GM23338 (cell line): Measurements from ENCODE around the gene CLIC5. TPM values are rescaled to one million over a fixed set of nuclear protein-coding genes. Genes with fewer than 3 reads are reported as not detected.

ENCODE experiments used
- ATAC-seq: fragments of 200-7000 bp; cut with Tn5 transposase; 3 replicates; pipeline ENCODE4 v1.9.1; 2020
- DNase-seq: peaks from one replicate; pipeline ENCODE4 v3.0.0-alpha.2; 2015; ENCODE audit warnings: low spot score
- H2AFZ ChIP-seq: fragments of 200-600 bp; sonication (generic); 2 replicates; pipeline ENCODE4 v1.8.0; 2016; ENCODE audit warnings: antibody characterized with exemption, mild to moderate bottlenecking, moderate library complexity
- H3F3A ChIP-seq: fragments of 200-600 bp; sonication (generic); replicated peaks from 2 replicates; pipeline ENCODE4 v1.8.0; 2017; ENCODE audit warnings: antibody characterized with exemption, mixed run types, low read depth
- H3K27ac ChIP-seq: fragments of 200-600 bp; sonication (generic); 2 replicates; pipeline ENCODE4 v1.6.1; 2016; ENCODE audit warnings: low read depth
- H3K27me3 ChIP-seq: fragments of 200-600 bp; sonication (generic); 2 replicates; pipeline ENCODE4 v1.8.0; 2016; ENCODE audit warnings: mild to moderate bottlenecking, mixed run types, moderate library complexity; ENCODE audit not compliant: insufficient read depth
- H3K36me3 ChIP-seq: fragments of 200-600 bp; sonication (generic); 2 replicates; pipeline ENCODE4 v1.8.0; 2016; ENCODE audit warnings: mild to moderate bottlenecking; ENCODE audit not compliant: insufficient read depth
- H3K4me1 ChIP-seq: fragments of 200-600 bp; sonication (generic); 2 replicates; pipeline ENCODE4 v1.8.0; 2016; ENCODE audit warnings: mild to moderate bottlenecking, moderate library complexity; ENCODE audit not compliant: insufficient read depth
- H3K4me2 ChIP-seq: fragments of 200-600 bp; sonication (generic); 2 replicates; pipeline ENCODE4 v1.7.1; 2017; ENCODE audit warnings: mixed run types
- H3K4me3 ChIP-seq: fragments of 200-600 bp; sonication (generic); 2 replicates; pipeline ENCODE4 v1.6.1; 2016; ENCODE audit warnings: mixed run types
- H3K79me2 ChIP-seq: fragments of 200-600 bp; sonication (generic); replicated peaks from 2 replicates; pipeline ENCODE4 v1.8.0; 2017; ENCODE audit warnings: mild to moderate bottlenecking; ENCODE audit not compliant: insufficient read depth
- H3K9me2 ChIP-seq: fragments of 200-600 bp; sonication (generic); 2 replicates; pipeline ENCODE4 v1.8.0; 2017; ENCODE audit not compliant: insufficient read depth
- H4K20me1 ChIP-seq: fragments of 200-600 bp; sonication (generic); replicated peaks from 2 replicates; pipeline ENCODE4 v1.8.0; 2017; ENCODE audit warnings: mild to moderate bottlenecking; ENCODE audit not compliant: insufficient read depth
- H3K27ac Mint-ChIP-seq: 2 replicates; pipeline ENCODE4 v1.8.0; 2020; ENCODE audit warnings: inconsistent platforms, mild to moderate bottlenecking, moderate library complexity, mixed read lengths
- H3K27me3 Mint-ChIP-seq: 3 replicates; pipeline ENCODE4 v1.8.0; 2022; ENCODE audit warnings: low read depth, mild to moderate bottlenecking, moderate library complexity, mixed read lengths, inconsistent platforms; ENCODE audit not compliant: insufficient read depth, poor library complexity
- H3K36me3 Mint-ChIP-seq: 3 replicates; pipeline ENCODE4 v1.8.0; 2021; ENCODE audit warnings: low read depth, mild to moderate bottlenecking, inconsistent platforms, moderate library complexity, mixed read lengths
- H3K4me1 Mint-ChIP-seq: 3 replicates; pipeline ENCODE4 v1.8.0; 2020; ENCODE audit warnings: mild to moderate bottlenecking, inconsistent platforms, mixed read lengths
- H3K4me3 Mint-ChIP-seq: 3 replicates; pipeline ENCODE4 v1.8.0; 2021; ENCODE audit warnings: moderate library complexity, mild to moderate bottlenecking, inconsistent platforms, mixed read lengths
- H3K9me3 Mint-ChIP-seq: 3 replicates; pipeline ENCODE4 v1.8.0; 2020; ENCODE audit warnings: moderate library complexity, mild to moderate bottlenecking, inconsistent platforms, mixed read lengths
- CREB1 ChIP-seq: fragments of 250-450 bp; sonication (Bioruptor Pico); IDR thresholded peaks from 2 replicates; pipeline ENCODE4 v1.5.0; 2020; ENCODE audit warnings: low read depth, mild to moderate bottlenecking, moderate library complexity
- CTCF ChIP-seq, 2 experiments: fragments of 200-600 bp in 1 of 2; sonication (generic) in 1 of 2; conservative IDR thresholded peaks; 2 replicates each; pipeline versions ENCODE4 v1.5.1 to v1.6.1; 2016 to 2017; ENCODE audit warnings: antibody characterized with exemption in 2 of 2, low read depth in 2 of 2, mild to moderate bottlenecking in 2 of 2, moderate library complexity in 1 of 2
- EZH2 ChIP-seq: fragments of 200-600 bp; sonication (generic); IDR thresholded peaks from one replicate; pipeline ENCODE4 v1.8.0; 2017; ENCODE audit warnings: antibody characterized with exemption, mild to moderate bottlenecking, low read depth; ENCODE audit not compliant: unreplicated experiment
- EZH2phosphoT487 ChIP-seq: fragments of 200-600 bp; sonication (generic); IDR thresholded peaks from one replicate; pipeline ENCODE4 v1.8.1; 2018; ENCODE audit warnings: antibody characterized with exemption; ENCODE audit not compliant: unreplicated experiment
- JUNB ChIP-seq: IDR thresholded peaks from one replicate; pipeline ENCODE4 v1.6.1; 2016; ENCODE audit warnings: antibody characterized with exemption; ENCODE audit not compliant: unreplicated experiment
- NANOG ChIP-seq: IDR thresholded peaks from 2 replicates; pipeline ENCODE4 v1.6.1; 2016; ENCODE audit warnings: antibody characterized with exemption, borderline replicate concordance
- POLR2AphosphoS5 ChIP-seq: IDR thresholded peaks from 2 replicates; pipeline ENCODE4 v1.6.1; 2016; ENCODE audit warnings: antibody characterized with exemption, low read depth
- STAT1 ChIP-seq: IDR thresholded peaks from one replicate; pipeline ENCODE4 v1.6.1; 2016; ENCODE audit warnings: antibody characterized with exemption; ENCODE audit not compliant: unreplicated experiment
- ZNF114 ChIP-seq: fragments of 250-450 bp; sonication (Bioruptor Pico); IDR thresholded peaks from 2 replicates; pipeline ENCODE4 v1.5.0; 2020; ENCODE audit warnings: mild to moderate bottlenecking, moderate library complexity
- ZNF331 ChIP-seq: fragments of 250-450 bp; sonication (Bioruptor Pico); IDR thresholded peaks from 2 replicates; pipeline ENCODE4 v1.5.0; 2020; ENCODE audit warnings: low read depth, mild to moderate bottlenecking, moderate library complexity
- ZNF462 ChIP-seq: fragments of 250-450 bp; sonication (Bioruptor Pico); IDR thresholded peaks from 2 replicates; pipeline ENCODE4 v1.5.0; 2020; ENCODE audit warnings: mild to moderate bottlenecking, moderate library complexity
- polyA plus RNA-seq: library from polyadenylated mRNA; unstranded; fragments of >200 nt; fragmentation: Nextera tagmentation; extraction: Ambion mirVana; gene quantifications from 2 replicates; pipeline ENCODE4 v1.2.1, GENCODE V29; 2016
- total RNA-seq: library from RNA; depleted of rRNA; stranded (reverse); fragments of >200 nt; shearing (Covaris generic); gene quantifications from 2 replicates; pipeline ENCODE4 v1.2.3, GENCODE V29; 2014
- TF ChIP-seq, protein P1 (sequence below): IDR thresholded peaks from one replicate; pipeline ENCODE4 v1.6.1; 2018; ENCODE audit warnings: antibody characterized with exemption; ENCODE audit not compliant: unreplicated experiment

CLIC5 gene
- total and polyA plus RNA-seq, 2 experiments from 2014 or later, result 0.08 TPM; not detected in 1

DNA sequence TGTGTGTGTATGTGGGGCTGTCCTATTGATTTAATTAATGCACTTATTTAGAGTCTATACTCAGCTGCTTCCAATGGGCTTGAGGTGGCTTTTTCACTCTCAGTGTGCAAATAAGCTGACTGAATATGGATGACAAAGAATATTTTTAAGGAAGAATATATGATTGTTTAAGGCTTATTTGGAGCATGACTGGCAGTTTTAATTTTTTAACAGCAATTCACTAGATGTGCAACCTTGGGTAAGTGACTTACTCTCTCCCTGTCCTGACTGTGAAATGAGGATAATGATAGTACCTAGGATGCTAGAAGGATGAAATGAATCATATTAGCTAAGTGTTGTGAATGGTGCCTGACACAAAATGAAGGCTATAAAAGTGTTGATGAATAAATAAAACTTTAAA lies 67.9 kb downstream of the CLIC5 start:
- Mint-ChIP-seq H3K4me1 (peaks cover 12% of the 10 kb centered on the region; the same call in 2 of the 3 replicates), H3K9me3 (no peaks in the 10 kb centered on the region), H3K27ac (no peak overlapping the region), H3K4me3 (no peak overlapping the region), H3K36me3 (no peaks in the 10 kb centered on the region), H3K27me3 (peaks cover 2% of the 10 kb centered on the region)
- H3K4me3 ChIP-seq, result no peak overlapping the region
- H3K4me2 ChIP-seq, result no peak overlapping the region
- no peak overlapping the region for H3K27ac ChIP-seq
- H3K4me1 ChIP-seq, result no peaks in the 10 kb centered on the region
- no peaks in the 10 kb centered on the region for H3F3A ChIP-seq
- no peak overlapping the region for H2AFZ ChIP-seq
- H3K9me2 ChIP-seq, result peaks cover 6% of the 10 kb centered on the region; the same call in 1 of the 2 replicates
- H3K79me2 ChIP-seq, result no peaks in the 10 kb centered on the region
- TF ChIP-seq STAT1 (no peak), CTCF (conservative IDR thresholded peaks at IDR 0.05; ENCODE audit: low read depth in 2 of 2) (no peak), JUNB (no peak), CREB1 (CRISPR knock-in tag) (no peak), NANOG (no peak), ZNF462 (CRISPR knock-in tag) (no peak), EZH2 (no peak), ZNF331 (CRISPR knock-in tag) (no peak), EZH2phosphoT487 (no peak), ZNF114 (no peak), POLR2AphosphoS5 (no peak)
- TF ChIP-seq, protein P1, sequence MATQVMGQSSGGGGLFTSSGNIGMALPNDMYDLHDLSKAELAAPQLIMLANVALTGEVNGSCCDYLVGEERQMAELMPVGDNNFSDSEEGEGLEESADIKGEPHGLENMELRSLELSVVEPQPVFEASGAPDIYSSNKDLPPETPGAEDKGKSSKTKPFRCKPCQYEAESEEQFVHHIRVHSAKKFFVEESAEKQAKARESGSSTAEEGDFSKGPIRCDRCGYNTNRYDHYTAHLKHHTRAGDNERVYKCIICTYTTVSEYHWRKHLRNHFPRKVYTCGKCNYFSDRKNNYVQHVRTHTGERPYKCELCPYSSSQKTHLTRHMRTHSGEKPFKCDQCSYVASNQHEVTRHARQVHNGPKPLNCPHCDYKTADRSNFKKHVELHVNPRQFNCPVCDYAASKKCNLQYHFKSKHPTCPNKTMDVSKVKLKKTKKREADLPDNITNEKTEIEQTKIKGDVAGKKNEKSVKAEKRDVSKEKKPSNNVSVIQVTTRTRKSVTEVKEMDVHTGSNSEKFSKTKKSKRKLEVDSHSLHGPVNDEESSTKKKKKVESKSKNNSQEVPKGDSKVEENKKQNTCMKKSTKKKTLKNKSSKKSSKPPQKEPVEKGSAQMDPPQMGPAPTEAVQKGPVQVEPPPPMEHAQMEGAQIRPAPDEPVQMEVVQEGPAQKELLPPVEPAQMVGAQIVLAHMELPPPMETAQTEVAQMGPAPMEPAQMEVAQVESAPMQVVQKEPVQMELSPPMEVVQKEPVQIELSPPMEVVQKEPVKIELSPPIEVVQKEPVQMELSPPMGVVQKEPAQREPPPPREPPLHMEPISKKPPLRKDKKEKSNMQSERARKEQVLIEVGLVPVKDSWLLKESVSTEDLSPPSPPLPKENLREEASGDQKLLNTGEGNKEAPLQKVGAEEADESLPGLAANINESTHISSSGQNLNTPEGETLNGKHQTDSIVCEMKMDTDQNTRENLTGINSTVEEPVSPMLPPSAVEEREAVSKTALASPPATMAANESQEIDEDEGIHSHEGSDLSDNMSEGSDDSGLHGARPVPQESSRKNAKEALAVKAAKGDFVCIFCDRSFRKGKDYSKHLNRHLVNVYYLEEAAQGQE, result no peak
- H3K36me3 ChIP-seq, result no peaks in the 10 kb centered on the region
- ATAC-seq (no peak), DNase-seq (no peak)
- H3K27me3 ChIP-seq, result no peaks in the 10 kb centered on the region
- no peaks in the 10 kb centered on the region for H4K20me1 ChIP-seq
